ENCODE measurements around the gene IRF1.

The IRF1 gene

GRCh38 chr5:132474131-132474723 lies 16.3 kb downstream of the IRF1 start:
- no peak for TF ChIP-seq CTCF (IDR thresholded peaks at IDR 0.05; ENCODE audit: borderline replicate concordance, control extremely low read depth, extremely low read depth, insufficient read depth, missing control alignments)
- in situ Hi-C loops (cut with MboI; ENCODE audit: low sequenced_read_pairs, unreplicated experiment), result no loop called here
- DNase-seq (ENCODE audit: low spot score), result no peak

- no peak for DNase-seq (ENCODE audit: low spot score)
- in situ Hi-C loops (cut with MboI; ENCODE audit: low sequenced_read_pairs, unreplicated experiment), result no loop called here
- no peak for TF ChIP-seq CTCF (IDR thresholded peaks at IDR 0.05; ENCODE audit: borderline replicate concordance, control extremely low read depth, extremely low read depth, insufficient read depth, missing control alignments)
These were observed 16.9 kb downstream of the IRF1 start for GRCh38 chr5:132473668-132474067.

GRCh38 chr5:132473019-132473531 lies 17.5 kb downstream of the IRF1 start:
- peak; percentile 73 for DNase-seq (ENCODE audit: low spot score)
- TF ChIP-seq CTCF (IDR thresholded peaks at IDR 0.05; ENCODE audit: borderline replicate concordance, control extremely low read depth, extremely low read depth, insufficient read depth, missing control alignments), result no peak
- in situ Hi-C loops (cut with MboI; ENCODE audit: low sequenced_read_pairs, unreplicated experiment), result no loop called here

GRCh38 chr5:132472431-132472830 lies 18.1 kb downstream of the IRF1 start:
- in situ Hi-C loops (cut with MboI; ENCODE audit: low sequenced_read_pairs, unreplicated experiment), result no loop called here
- TF ChIP-seq CTCF (IDR thresholded peaks at IDR 0.05; ENCODE audit: borderline replicate concordance, control extremely low read depth, extremely low read depth, insufficient read depth, missing control alignments), result no peak
- DNase-seq (ENCODE audit: low spot score), result no peak

GRCh38 chr5:132471944-132472343 lies 18.6 kb downstream of the IRF1 start:
- no peak for DNase-seq (ENCODE audit: low spot score)
- in situ Hi-C loops (cut with MboI; ENCODE audit: low sequenced_read_pairs, unreplicated experiment), result no loop called here
- no peak for TF ChIP-seq CTCF (IDR thresholded peaks at IDR 0.05; ENCODE audit: borderline replicate concordance, control extremely low read depth, extremely low read depth, insufficient read depth, missing control alignments)

GRCh38 chr5:132471151-132471907 lies 19.2 kb downstream of the IRF1 start:
- in situ Hi-C loops (cut with MboI; ENCODE audit: low sequenced_read_pairs, unreplicated experiment), result no loop called here
- DNase-seq (ENCODE audit: low spot score), result no peak
- TF ChIP-seq CTCF (IDR thresholded peaks at IDR 0.05; ENCODE audit: borderline replicate concordance, control extremely low read depth, extremely low read depth, insufficient read depth, missing control alignments), result no peak
